ENCODE measurements around the gene RARA. TPM values are rescaled to one million over a fixed set of nuclear protein-coding genes. Genes with fewer than 3 reads are reported as not detected.
A peak's percentile ranks its signal among the peaks of the same experiment; 100 is the strongest.

Gene RARA
- 7.6 and 9.0 TPM in 2 replicates for total RNA-seq (2014; rRNA removed; shearing (Covaris generic))
- 25.5 and 26.4 TPM in 2 replicates for polyA plus RNA-seq (2015; cell fraction: cytosol; rRNA removed)
- 10.9 and 16.4 TPM in 2 replicates for polyA plus RNA-seq (2015; cell fraction: nucleus; rRNA removed)

DNA sequence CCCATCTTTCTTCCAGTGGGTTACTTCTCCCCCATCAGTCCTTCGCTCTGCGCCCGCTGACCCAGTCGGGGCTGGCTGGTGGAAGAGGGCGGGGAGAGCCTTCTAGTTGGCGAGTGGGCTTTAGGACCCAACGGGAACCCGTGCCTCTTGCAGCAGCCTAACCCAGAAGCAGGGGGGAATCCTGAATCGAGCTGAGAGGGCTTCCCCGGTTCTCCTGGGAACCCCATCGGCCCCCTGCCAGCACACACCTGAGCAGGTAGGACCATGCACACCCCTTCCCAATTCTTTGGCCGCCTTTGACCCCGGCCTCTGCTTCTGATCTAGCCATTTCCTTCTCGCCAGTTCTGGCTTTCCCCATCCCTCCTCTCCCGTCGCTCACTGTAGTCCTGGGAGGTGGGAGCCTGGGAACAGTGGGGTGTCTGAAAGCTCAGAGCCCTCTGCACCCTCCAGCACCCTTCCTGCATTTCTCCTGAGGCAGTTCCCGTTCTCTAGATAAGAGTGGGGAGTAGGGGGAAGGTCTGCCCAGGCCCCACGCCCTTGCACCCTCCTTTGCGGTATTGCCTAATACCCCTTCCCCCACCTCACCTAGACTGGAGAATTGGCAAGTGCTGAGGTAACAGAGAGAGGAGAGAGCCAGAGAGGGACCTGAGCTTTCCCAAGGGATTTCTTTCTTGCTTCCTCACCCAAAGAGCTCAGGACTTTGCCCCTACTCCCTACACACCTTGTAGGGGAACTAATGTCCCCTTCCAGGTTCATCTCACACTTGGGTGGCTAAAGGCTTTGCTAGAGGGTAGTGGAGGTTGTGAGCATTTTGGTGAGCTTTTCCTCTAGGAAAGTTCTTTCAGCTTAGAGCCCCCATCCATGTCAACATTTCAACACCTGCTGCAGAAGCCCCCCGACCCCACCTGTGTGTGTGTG is at the start of gene RARA:
Gene RARA (plus strand): TSS at position 150 of the 918 bp plus-strand sequence. CDS start 22,039 bp downstream, outside the sequence.
- in situ Hi-C loops (cut with HindIII; ENCODE audit: low pct_unique_long_range_greater_than_20kb, low sequenced_read_pairs), result no loop called here

DNA sequence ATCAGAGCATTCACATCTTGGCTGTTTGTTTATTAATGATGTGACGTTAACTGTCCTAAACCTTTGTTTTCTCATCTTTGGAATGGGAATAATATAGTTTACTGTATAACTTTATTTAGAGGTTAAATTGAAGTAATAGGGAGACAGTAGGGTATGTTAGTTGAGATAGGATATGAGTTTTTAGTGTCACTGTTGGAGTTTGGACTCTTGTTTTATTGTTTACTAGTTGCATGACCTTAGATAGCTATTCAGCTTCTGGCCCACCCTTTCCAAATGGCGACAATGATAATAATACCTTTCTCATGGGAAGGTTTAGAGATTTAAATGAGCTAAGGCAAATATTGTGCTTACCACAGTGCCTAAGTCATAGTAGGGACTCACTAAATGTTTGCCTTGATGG is 49.5 kb upstream of the RARA start:
- in situ Hi-C loops (cut with HindIII; ENCODE audit: low pct_unique_long_range_greater_than_20kb, low sequenced_read_pairs), result no loop called here
- no peak for DNase-seq (ENCODE audit: low read depth, low spot score)

More for the DNA sequence above, at the start of gene RARA:
- DNase-seq (ENCODE audit: low read depth, low spot score), result no peak

DNA sequence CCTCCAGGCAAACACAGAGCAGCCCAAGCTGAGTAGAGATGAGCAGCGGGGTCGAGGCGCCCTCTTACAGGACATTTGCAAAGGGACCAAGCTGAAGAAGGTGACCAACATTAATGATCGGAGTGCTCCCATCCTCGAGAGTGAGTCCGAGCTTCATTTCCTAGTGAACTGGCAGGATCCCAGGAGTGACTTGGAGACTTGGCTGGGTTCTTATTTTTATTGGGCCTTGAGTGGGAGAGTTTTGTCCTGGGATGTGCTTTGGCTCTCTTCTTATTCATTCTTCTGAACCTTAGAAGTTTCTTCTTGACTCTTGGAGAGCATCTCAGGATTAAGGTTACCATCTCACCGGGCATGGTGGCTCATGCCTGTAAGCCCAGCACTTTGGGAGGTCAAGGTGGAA is 48.5 kb upstream of the RARA start:
- in situ Hi-C loops (cut with HindIII; ENCODE audit: low pct_unique_long_range_greater_than_20kb, low sequenced_read_pairs), result no loop called here
- no peak for DNase-seq (ENCODE audit: low read depth, low spot score)

DNA sequence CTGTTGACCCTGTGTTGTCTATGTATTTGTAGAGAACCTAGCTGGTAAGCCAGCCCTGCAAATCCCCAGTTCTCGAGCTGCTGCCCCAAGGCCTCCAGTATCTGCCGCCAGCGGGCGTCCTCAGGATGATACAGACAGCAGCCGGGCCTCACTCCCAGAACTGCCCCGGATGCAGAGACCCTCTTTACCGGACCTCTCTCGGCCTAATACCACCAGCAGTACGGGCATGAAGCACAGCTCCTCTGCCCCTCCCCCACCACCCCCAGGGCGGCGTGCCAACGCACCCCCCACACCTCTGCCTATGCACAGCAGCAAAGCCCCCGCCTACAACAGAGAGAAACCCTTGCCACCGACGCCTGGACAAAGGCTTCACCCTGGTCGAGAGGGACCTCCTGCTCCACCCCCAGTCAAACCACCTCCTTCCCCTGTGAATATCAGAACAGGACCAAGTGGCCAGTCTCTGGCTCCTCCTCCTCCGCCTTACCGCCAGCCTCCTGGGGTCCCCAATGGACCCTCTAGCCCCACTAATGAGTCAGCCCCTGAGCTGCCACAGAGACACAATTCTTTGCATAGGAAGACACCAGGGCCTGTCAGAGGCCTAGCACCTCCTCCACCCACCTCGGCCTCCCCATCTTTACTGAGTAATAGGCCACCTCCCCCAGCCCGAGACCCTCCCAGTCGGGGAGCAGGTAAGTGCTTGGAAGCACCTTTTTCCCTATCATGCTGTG is 44.4 kb upstream of the RARA start:
- DNase-seq (ENCODE audit: low read depth, low spot score), result no peak
- in situ Hi-C loops (cut with HindIII; ENCODE audit: low pct_unique_long_range_greater_than_20kb, low sequenced_read_pairs), result no loop called here

DNA sequence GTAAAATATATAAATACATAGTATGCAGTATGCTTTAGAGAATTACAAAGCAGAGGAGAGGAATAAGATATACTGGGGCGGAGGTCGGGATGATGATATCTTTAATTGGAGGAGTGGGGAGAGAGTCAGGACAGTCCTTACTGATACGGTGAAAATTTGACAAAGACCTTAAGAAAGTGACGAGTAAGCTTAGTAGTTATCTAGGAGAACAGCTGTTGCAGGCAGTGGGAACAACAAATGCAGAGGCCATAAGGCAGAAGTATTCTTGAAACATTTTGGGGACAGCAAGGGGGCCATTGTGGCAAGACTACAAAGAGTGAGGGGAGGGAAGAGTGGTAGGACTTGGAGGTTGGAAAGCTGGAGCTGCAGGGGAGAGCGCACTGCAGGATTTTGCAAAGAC is 43.6 kb upstream of the RARA start:
- DNase-seq (ENCODE audit: low read depth, low spot score), result no peak
- in situ Hi-C loops (cut with HindIII; ENCODE audit: low pct_unique_long_range_greater_than_20kb, low sequenced_read_pairs), result no loop called here

DNA sequence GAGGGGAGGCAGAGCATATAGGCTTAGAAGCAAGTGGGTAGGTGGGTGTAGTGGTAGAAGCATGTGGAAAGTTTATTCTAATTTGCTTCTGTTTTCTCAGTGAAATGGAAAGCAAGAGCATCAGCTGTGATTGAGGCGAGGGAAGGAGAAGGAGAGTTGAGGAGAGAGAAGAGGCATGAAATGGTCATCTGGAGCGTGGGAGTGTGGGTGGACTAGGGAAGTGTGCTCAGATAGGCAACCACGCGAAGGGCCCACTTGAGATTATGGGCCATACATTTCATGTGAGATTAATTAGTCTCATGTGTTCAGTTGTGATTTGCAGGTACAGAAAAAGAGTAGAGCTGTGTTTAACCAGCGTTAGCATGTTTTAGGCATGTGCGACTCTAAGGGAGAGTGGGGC is 42.1 kb upstream of the RARA start:
- no peak for DNase-seq (ENCODE audit: low read depth, low spot score)
- in situ Hi-C loops (cut with HindIII; ENCODE audit: low pct_unique_long_range_greater_than_20kb, low sequenced_read_pairs), result no loop called here

DNA sequence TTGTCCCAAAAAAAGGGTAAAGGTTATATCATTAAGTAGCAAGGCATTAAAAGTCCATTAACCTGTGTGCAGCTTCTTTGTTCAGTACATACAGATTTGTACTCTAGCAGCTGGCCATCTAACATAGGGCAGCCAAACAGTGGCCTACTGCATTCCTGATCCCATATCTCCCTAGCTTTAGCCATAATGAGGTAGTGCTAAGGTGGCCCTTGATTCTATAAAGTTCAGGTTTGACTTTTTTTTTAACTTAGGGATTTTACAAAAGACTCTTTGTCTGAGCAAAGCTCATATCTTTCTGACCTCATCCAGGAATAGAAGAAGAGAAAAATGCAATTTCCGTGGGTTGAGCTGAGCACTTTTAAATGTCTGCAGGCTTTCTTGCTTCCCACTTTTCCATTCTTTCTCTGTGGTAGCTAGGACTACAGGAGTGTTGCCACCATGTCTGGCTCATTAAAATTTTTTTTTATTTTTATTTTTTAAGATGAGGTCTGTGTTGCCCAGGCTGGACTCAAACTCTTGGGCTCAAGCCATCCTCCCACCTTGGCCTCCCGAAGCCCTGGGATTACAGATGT is 40.8 kb upstream of the RARA start:
- DNase-seq (ENCODE audit: low read depth, low spot score), result peak; percentile 41
- in situ Hi-C loops (cut with HindIII; ENCODE audit: low pct_unique_long_range_greater_than_20kb, low sequenced_read_pairs), result no loop called here

DNA sequence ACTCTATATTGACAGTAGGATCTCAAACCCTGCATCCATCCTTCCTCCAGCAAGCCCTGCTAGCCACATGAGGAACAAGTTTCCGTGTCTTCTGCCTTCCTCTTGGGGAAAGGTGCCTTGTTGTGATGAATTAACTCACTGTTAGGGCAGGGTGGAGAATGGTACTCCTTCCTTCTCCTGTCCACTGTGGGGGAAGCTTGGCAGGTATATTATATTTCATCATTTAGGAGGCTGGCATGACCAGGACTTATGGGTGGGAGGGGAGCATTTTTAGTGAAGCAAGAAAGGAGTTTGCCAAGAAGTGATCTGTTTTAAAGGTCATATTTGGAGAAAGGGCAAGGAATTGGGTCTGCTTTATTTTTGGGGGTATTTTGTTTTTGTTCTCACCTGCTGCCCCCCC is 30.6 kb upstream of the RARA start:
- DNase-seq (ENCODE audit: low read depth, low spot score), result no peak
- in situ Hi-C loops (cut with HindIII; ENCODE audit: low pct_unique_long_range_greater_than_20kb, low sequenced_read_pairs), result no loop called here

DNA sequence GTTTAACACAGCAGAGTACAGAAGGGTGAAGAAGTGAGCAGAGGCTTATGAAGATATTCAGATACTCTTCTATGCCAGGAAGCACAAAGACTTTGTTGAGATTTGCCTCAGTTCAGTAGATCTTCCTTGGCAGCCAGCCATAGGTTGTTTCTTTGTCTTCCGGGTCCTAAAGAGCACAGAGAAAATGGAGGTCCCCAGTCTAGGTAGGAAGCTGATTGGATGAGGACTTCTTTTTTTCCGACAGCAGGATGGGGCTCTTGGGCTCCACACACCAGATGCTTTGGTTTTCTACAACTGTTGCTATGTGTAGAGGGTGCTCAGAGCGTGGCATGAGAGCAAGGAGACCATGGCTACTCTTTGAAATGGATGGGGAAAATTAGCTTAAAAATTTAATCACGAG is 29.6 kb upstream of the RARA start:
- in situ Hi-C loops (cut with HindIII; ENCODE audit: low pct_unique_long_range_greater_than_20kb, low sequenced_read_pairs), result no loop called here
- DNase-seq (ENCODE audit: low read depth, low spot score), result peak; percentile 45

DNA sequence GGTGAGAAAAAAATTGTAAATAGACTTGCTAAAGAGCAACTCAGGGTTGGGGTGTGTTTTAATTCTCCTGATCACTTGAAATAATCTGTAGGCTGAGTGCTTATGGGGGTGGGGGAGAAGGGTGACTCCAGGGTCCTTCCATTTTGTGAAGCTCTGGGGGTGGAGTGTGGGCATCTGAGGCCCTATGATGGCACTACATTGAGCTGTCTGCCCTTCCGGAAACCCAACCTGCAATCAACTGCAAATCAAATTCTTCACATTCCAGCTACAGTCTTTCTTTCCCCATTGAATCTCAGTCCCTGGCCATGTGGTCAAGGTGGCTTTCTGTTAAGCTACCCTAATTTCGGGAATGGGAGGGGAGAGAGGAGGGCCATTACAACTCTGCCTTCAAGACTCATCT is 27.3 kb upstream of the RARA start:
- in situ Hi-C loops (cut with HindIII; ENCODE audit: low pct_unique_long_range_greater_than_20kb, low sequenced_read_pairs), result no loop called here
- no peak for DNase-seq (ENCODE audit: low read depth, low spot score)

DNA sequence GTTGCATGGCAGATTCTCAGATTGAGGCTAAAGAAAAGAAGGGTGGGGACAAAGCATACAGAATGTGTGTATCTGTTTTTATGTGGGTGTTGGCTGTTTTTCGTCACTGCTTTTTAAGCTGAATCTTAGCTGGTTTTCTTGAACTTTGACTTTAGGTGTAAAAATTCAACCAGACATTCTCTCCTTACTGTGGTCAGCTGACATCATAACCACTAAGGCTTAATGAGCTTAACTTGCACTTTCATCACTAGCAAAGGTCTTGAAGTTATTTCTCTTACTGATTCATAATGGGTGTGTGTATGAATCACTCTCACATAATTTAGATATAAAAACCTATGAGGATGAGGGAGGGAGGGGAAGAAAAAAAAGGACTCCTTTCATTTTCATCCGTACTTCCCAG is 25.3 kb upstream of the RARA start:
- no peak for DNase-seq (ENCODE audit: low read depth, low spot score)
- in situ Hi-C loops (cut with HindIII; ENCODE audit: low pct_unique_long_range_greater_than_20kb, low sequenced_read_pairs), result no loop called here

DNA sequence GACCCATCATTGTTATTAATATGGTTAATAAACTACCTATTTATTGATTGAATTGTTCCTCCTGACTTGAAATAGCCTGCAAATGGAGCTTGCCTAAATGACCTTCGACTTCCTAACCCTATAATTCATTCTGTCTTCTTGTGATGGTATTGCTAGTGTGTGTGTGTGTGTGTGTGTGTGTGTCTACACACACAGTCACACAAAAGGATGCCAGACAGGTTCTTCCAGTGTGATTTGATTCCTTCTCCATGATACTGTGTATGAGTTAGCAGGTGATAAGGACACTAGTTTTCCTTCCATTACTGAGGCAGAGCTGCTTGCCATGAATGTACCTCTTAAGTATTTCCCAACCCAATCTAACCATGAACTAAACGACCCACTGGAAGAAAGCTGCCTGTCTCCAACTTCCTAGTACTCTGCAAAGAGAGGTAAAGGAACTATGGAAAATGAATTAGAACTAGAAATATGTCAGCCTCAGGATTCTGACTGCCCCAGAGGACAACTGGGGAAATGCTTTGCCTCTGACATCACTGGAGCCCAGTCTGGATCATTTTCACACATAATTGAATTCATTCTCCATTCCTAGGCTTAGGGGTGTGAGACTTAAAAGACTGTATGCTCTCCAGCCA is 24.8 kb upstream of the RARA start:
- in situ Hi-C loops (cut with HindIII; ENCODE audit: low pct_unique_long_range_greater_than_20kb, low sequenced_read_pairs), result no loop called here
- DNase-seq (ENCODE audit: low read depth, low spot score), result peak; percentile 37

DNA sequence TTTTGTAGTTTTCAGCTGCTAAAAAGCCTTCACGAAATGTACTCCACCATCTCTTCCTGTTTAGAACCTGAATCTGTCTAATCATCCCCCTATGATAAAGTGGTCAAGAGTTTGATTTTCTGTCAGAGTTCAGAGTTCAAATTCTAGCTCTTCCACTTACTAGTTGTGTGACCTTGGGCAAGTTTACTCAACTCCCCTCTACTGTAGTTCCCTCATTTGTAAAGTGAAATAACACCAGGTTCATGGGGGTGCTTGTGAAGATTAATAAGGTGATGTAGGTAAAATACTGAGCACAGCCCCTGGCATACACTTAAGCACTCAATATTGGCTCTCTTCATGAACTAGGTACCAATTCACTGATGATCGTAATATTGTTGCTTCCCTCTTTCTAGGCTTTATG is 22.5 kb upstream of the RARA start:
- DNase-seq (ENCODE audit: low read depth, low spot score), result no peak
- in situ Hi-C loops (cut with HindIII; ENCODE audit: low pct_unique_long_range_greater_than_20kb, low sequenced_read_pairs), result no loop called here

DNA sequence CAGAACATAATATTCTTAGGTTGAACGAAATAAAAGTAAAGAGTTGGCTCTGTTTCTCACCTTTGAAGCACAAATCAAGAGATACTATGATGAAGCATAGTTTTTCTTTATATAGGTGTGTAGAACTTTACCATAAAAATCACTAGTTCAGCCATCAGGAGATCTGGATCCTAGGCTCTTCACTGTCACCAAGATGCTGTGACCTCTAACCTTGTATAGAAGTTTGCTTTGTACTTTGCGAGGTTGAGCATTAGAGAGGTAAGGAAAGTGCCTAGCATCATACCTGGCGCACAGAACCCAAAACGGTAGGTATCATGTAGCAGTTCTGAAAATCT is 21.9 kb upstream of the RARA start:
- in situ Hi-C loops (cut with HindIII; ENCODE audit: low pct_unique_long_range_greater_than_20kb, low sequenced_read_pairs), result no loop called here
- DNase-seq (ENCODE audit: low read depth, low spot score), result no peak

DNA sequence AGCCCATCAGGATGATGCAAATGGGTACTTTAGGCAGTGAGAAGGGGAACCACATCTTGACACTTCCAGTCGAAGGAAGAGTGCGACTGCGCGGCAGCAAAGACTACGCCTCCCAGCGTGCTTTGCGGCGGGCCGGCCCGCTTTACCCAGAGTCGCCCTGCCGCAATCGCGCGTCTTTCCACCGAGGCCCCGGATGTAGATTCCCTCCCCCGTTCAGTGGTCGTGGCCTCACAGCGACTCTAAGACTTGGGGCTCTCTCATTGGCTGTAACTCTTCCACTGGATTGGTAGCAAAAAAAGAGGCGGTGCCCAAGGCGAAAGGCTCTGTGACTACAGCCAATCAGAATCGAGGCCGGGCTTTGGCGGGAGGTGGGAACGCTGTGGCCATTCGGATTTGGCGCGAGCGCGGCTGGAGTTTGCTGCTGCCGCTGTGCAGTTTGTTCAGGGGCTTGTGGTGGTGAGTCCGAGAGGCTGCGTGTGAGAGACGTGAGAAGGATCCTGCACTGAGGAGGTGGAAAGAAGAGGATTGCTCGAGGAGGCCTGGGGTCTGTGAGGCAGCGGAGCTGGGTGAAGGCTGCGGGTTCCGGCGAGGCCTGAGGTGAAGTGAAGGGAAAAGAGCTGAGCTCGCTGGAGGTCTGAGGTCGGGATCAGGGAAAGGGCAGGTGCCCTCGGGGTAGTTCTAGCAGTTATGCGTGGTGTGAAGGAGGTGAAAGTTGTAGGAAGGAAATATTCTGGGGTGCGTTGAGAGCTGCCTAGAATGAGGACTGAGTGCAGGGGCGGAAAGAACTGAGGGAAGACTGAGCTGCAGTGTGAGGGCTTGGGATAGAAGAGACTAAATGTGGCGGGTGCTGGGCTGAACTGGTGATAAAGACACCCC is 21.2 kb upstream of the RARA start, which contains the start of gene CDC6:
Gene CDC6 (plus strand): TSS at position 386 of the 876 bp plus-strand sequence. CDS start 1,542 bp downstream, outside the sequence.
- in situ Hi-C loops (cut with HindIII; ENCODE audit: low pct_unique_long_range_greater_than_20kb, low sequenced_read_pairs), result no loop called here
- peak; percentile 100 for DNase-seq (ENCODE audit: low read depth, low spot score)

DNA sequence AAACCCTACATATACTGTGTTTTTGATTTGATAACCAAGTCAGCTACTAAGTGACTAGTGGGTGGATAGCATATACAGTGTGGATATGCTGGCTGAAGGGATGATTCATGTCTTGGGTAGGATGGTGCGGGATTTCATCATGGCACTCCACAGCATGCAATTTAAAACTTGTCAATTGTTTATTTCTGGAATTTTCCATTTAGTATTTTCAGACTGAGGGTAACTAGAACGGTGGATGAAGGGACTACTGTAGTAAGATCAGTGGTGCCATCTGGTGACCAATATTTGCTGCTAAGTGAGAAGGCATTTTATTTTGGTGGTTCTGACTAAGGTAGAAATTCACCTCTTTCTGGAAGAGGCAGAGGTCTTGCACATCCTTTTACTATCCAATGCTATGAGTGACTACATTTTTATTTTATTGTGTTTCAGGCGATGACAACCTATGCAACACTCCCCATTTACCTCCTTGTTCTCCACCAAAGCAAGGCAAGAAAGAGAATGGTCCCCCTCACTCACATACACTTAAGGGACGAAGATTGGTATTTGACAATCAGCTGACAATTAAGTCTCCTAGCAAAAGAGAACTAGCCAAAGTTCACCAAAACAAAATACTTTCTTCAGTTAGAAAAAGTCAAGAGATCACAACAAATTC is 18.2 kb upstream of the RARA start:
- peak; percentile 79 for DNase-seq (ENCODE audit: low read depth, low spot score)
- in situ Hi-C loops (cut with HindIII; ENCODE audit: low pct_unique_long_range_greater_than_20kb, low sequenced_read_pairs), result no loop called here

DNA sequence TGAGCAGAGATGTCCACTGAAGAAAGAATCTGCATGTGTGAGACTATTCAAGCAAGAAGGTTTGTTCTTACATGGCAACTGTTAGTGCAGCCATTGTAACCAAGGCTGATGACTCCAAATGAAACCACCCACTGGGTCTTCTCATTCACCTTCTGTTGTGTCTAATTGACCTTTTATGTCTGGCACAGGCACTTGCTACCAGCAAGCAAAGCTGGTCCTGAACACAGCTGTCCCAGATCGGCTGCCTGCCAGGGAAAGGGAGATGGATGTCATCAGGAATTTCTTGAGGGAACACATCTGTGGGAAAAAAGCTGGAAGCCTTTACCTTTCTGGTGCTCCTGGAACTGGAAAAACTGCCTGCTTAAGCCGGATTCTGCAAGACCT is 17.7 kb upstream of the RARA start:
- DNase-seq (ENCODE audit: low read depth, low spot score), result no peak
- in situ Hi-C loops (cut with HindIII; ENCODE audit: low pct_unique_long_range_greater_than_20kb, low sequenced_read_pairs), result no loop called here
